ENCODE measurements around the gene ANAPC1. TPM values are rescaled to one million over a fixed set of nuclear protein-coding genes. Genes with fewer than 3 reads are reported as not detected.
"Not testable (repeated sequence)": the region's sequence is repeated elsewhere in the genome, so short reads cannot be mapped to it uniquely, and the experiment has no call there.

The ANAPC1 gene
- total RNA-seq, 1 experiment from 2014 or later = 21.0 TPM

GRCh38 chr2:111852544-111852943 is 31.4 kb downstream of the ANAPC1 start:
- not testable (repeated sequence) for H3K9me3 ChIP-seq, H3K36me3 ChIP-seq, DNase-seq, H3K27me3 ChIP-seq, H3K4me3 ChIP-seq

- H3K27me3 ChIP-seq, H3K4me3 ChIP-seq, H3K9me3 ChIP-seq: not testable (repeated sequence)
- H3K36me3 ChIP-seq = peaks cover 12% of the 10 kb centered on the region
- peak; percentile 13 for DNase-seq
Measured at GRCh38 chr2:111850646-111851045, 33.3 kb downstream of the ANAPC1 start.

GRCh38 chr2:111839625-111840282 is 44.2 kb downstream of the ANAPC1 start:
- H3K27me3 ChIP-seq, H3K9me3 ChIP-seq, H3K4me3 ChIP-seq: not testable (repeated sequence)
- peak; percentile 3 for DNase-seq
- peaks cover 11% of the 10 kb centered on the region for H3K36me3 ChIP-seq

- H3K27me3 ChIP-seq, DNase-seq, H3K4me3 ChIP-seq, H3K9me3 ChIP-seq: not testable (repeated sequence)
- H3K36me3 ChIP-seq = peaks cover 12% of the 10 kb centered on the region
Measured at GRCh38 chr2:111838992-111839391, 45.0 kb downstream of the ANAPC1 start.

- not testable (repeated sequence) for DNase-seq, H3K27me3 ChIP-seq, H3K4me3 ChIP-seq, H3K9me3 ChIP-seq
- peaks cover 10% of the 10 kb centered on the region for H3K36me3 ChIP-seq
Measured at GRCh38 chr2:111834221-111834620, 49.8 kb downstream of the ANAPC1 start.

GRCh38 chr2:111830479-111830878 is 53.5 kb downstream of the ANAPC1 start:
- not testable (repeated sequence) for DNase-seq, H3K9me3 ChIP-seq, H3K4me3 ChIP-seq, H3K27me3 ChIP-seq
- H3K36me3 ChIP-seq = peaks cover 16% of the 10 kb centered on the region

- not testable (repeated sequence) for DNase-seq, H3K4me3 ChIP-seq, H3K27me3 ChIP-seq, H3K9me3 ChIP-seq
- peaks cover 14% of the 10 kb centered on the region for H3K36me3 ChIP-seq
Measured at GRCh38 chr2:111828217-111828766, 55.7 kb downstream of the ANAPC1 start.

- H3K4me3 ChIP-seq, H3K36me3 ChIP-seq, DNase-seq, H3K9me3 ChIP-seq, H3K27me3 ChIP-seq: not testable (repeated sequence)
Measured at GRCh38 chr2:111812970-111813622, 70.9 kb downstream of the ANAPC1 start.

GRCh38 chr2:111790633-111791032 is 93.4 kb downstream of the ANAPC1 start:
- not testable (repeated sequence) for H3K27me3 ChIP-seq, H3K36me3 ChIP-seq, H3K4me3 ChIP-seq, H3K9me3 ChIP-seq, DNase-seq

- H3K9me3 ChIP-seq, H3K36me3 ChIP-seq, H3K4me3 ChIP-seq, DNase-seq, H3K27me3 ChIP-seq: not testable (repeated sequence)
Measured at GRCh38 chr2:111784081-111784480, 99.9 kb downstream of the ANAPC1 start.

- H3K9me3 ChIP-seq, H3K4me3 ChIP-seq, H3K36me3 ChIP-seq, DNase-seq, H3K27me3 ChIP-seq: not testable (repeated sequence)
Measured at GRCh38 chr2:111782195-111782594, 101.8 kb downstream of the ANAPC1 start.

GRCh38 chr2:111781443-111782094 is 102.4 kb downstream of the ANAPC1 start:
- H3K36me3 ChIP-seq, DNase-seq, H3K27me3 ChIP-seq, H3K4me3 ChIP-seq, H3K9me3 ChIP-seq: not testable (repeated sequence)

GRCh38 chr2:111777155-111777554 is 106.8 kb downstream of the ANAPC1 start:
- not testable (repeated sequence) for H3K4me3 ChIP-seq, H3K27me3 ChIP-seq, DNase-seq, H3K36me3 ChIP-seq, H3K9me3 ChIP-seq

GRCh38 chr2:111776296-111776695 is 107.7 kb downstream of the ANAPC1 start:
- DNase-seq, H3K27me3 ChIP-seq, H3K36me3 ChIP-seq, H3K4me3 ChIP-seq, H3K9me3 ChIP-seq: not testable (repeated sequence)

GRCh38 chr2:111772180-111772579 is 111.8 kb downstream of the ANAPC1 start:
- not testable (repeated sequence) for H3K4me3 ChIP-seq, H3K36me3 ChIP-seq, DNase-seq, H3K9me3 ChIP-seq, H3K27me3 ChIP-seq

GRCh38 chr2:111770916-111771658 is 112.9 kb downstream of the ANAPC1 start:
- not testable (repeated sequence) for H3K36me3 ChIP-seq

More at GRCh38 chr2:111770916-111771658, 112.9 kb downstream of the ANAPC1 start:
- not testable (repeated sequence) for DNase-seq, H3K9me3 ChIP-seq, H3K27me3 ChIP-seq, H3K4me3 ChIP-seq

All from MG63 (cell line).